Panc1 (cell line): ENCODE measurements around the gene KCNC3. TPM values are rescaled to one million over a fixed set of nuclear protein-coding genes. Genes with fewer than 3 reads are reported as not detected.

ENCODE experiments used
- ATAC-seq: fragments of 200-7000 bp; cut with Tn5 transposase; 2 replicates; pipeline ENCODE4 v1.9.1; 2020; ENCODE audit warnings: mild to moderate bottlenecking, moderate library complexity
- BruUV-seq: library from RNA; stranded (reverse); fragments of 400-500 nt; replicated peaks from 2 replicates; lab custom pipeline; 2021; lab: Mats Ljungman, UMichigan
- CTCF ChIA-PET: fragments of 300-600 bp; sonication (Branson Sonifier 250); formaldehyde crosslinking; loops from one replicate; lab custom pipeline; 2022; ENCODE audit warnings: antibody characterized with exemption; lab: Charles Lee
- POLR2A ChIA-PET: fragments of 300-600 bp; sonication (Branson Sonifier 250); formaldehyde crosslinking; loops from one replicate; lab custom pipeline; 2022; ENCODE audit warnings: antibody characterized with exemption; lab: Charles Lee
- DNase-seq: peaks from one replicate; pipeline ENCODE4 v3.0.0-alpha.2; 2010; ENCODE audit warnings: low read depth, low spot score
- H3K27ac ChIP-seq: 2 replicates; pipeline ENCODE4 v1.5.1; 2011; ENCODE audit warnings: mild to moderate bottlenecking, low read length, inconsistent platforms
- H3K27me3 ChIP-seq: fragments of 200-500 bp; sonication (Bioruptor generic); 2 replicates; pipeline ENCODE4 v1.6.0; 2014; ENCODE audit warnings: low read length, inconsistent platforms; ENCODE audit not compliant: control insufficient read depth, insufficient read depth
- H3K36me3 ChIP-seq: fragments of 200-500 bp; sonication (Bioruptor generic); 2 replicates; pipeline ENCODE4 v1.5.1; 2014; ENCODE audit warnings: inconsistent platforms, mild to moderate bottlenecking, low read length, moderate library complexity; ENCODE audit not compliant: control insufficient read depth, insufficient read depth
- H3K4me1 ChIP-seq: 2 replicates; pipeline ENCODE4 v1.5.1; 2011; ENCODE audit warnings: inconsistent platforms, mild to moderate bottlenecking, low read length, moderate library complexity; ENCODE audit not compliant: control insufficient read depth, insufficient read depth
- H3K4me3 ChIP-seq, 2 experiments: 2 replicates each; pipeline ENCODE4 v1.5.1; 2011 to 2012; ENCODE audit warnings: low read depth in 2 of 2, low read length in 2 of 2, mild to moderate bottlenecking in 2 of 2, inconsistent platforms in 1 of 2, moderate library complexity in 1 of 2
- H3K9me3 ChIP-seq: fragments of 200-500 bp; sonication (Bioruptor generic); 2 replicates; pipeline ENCODE4 v1.5.1; 2014; ENCODE audit warnings: low read depth, mild to moderate bottlenecking, inconsistent platforms, low read length, moderate library complexity; ENCODE audit not compliant: control insufficient read depth, insufficient read depth
- POLR2AphosphoS5 ChIP-seq: IDR thresholded peaks from 2 replicates; pipeline ENCODE4 v1.6.1; 2012; ENCODE audit warnings: mild to moderate bottlenecking, low read depth, low read length, moderate library complexity
- SIN3A ChIP-seq: IDR thresholded peaks from 2 replicates; pipeline ENCODE4 v1.6.1; 2012; ENCODE audit warnings: low read depth, mild to moderate bottlenecking, low read length, moderate library complexity, borderline replicate concordance; ENCODE audit not compliant: insufficient read depth
- TCF7L2 ChIP-seq: IDR thresholded peaks from 2 replicates; pipeline ENCODE4 v1.6.1; 2011; ENCODE audit warnings: mild to moderate bottlenecking, low read depth, low read length, inconsistent platforms
- in situ Hi-C: cut with HindIII; loops from 2 replicates; pipeline ENCODE4 v1.10.0; 2016; ENCODE audit warnings: low sequenced_read_pairs, low pct_unique_long_range_greater_than_20kb
- intact Hi-C: fragments of 100-400 bp; cut with micrococcal nuclease; formaldehyde crosslinking; loops from one replicate; pipeline ENCODE4 v1.10.0; 2022; ENCODE audit not compliant: unreplicated experiment
- total RNA-seq: library from RNA; stranded (reverse); gene quantifications from one replicate; pipeline ENCODE4 v1.2.1, GENCODE V29; 2021; ENCODE audit not compliant: unreplicated experiment
- TF ChIP-seq, protein P1 (sequence below): fragments of 450-650 bp; IDR thresholded peaks from 2 replicates; pipeline ENCODE4 v1.5.1; 2017; ENCODE audit warnings: mild to moderate bottlenecking
- TF ChIP-seq, protein P2 (sequence below), 2 experiments: IDR thresholded peaks; 2 replicates each; pipeline ENCODE4 v1.6.1; 2011 to 2012; ENCODE audit warnings: low read depth in 2 of 2, control low read depth in 1 of 2, low read length in 1 of 2, mild to moderate bottlenecking in 1 of 2, moderate library complexity in 1 of 2; ENCODE audit not compliant: insufficient read depth in 1 of 2

Gene KCNC3
- total RNA-seq, 1 experiment from 2014 or later = 10.8 TPM

DNA sequence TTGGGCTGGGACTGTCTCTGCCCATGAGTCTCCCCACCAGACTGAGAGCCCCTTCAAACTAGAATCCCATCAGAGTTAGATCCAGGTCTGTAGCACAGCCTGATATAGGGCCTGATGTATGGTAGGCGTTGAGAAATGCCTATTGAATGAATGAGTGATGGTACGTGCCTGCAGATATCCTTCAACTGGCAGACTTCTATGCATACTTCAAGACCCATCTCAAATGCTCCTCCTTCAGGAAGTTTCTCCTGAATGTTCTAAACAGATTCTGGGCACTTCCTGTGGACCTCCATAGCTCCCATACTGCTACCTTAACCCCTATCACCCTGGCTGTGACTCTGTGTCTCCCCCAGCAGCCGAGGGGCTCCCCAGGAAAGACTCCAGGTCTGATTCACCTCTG is 48.2 kb downstream of the KCNC3 start:
- intact Hi-C loops (no loop called here), in situ Hi-C loops (no loop called here)
- ChIA-PET CTCF (no interaction called here), POLR2A (no interaction called here)
- Histone ChIP-seq H3K27ac (no peak overlapping the region), H3K27me3 (no peaks in the 10 kb centered on the region), H3K4me3 (no peak overlapping the region), H3K36me3 (no peaks in the 10 kb centered on the region), H3K9me3 (peaks cover 7% of the 10 kb centered on the region; the same call in 1 of the 2 replicates), H3K4me1 (no peaks in the 10 kb centered on the region)
- ATAC-seq (no peak), DNase-seq (no peak)
- BruUV-seq = no TSS peak
- TF ChIP-seq, protein P1, sequence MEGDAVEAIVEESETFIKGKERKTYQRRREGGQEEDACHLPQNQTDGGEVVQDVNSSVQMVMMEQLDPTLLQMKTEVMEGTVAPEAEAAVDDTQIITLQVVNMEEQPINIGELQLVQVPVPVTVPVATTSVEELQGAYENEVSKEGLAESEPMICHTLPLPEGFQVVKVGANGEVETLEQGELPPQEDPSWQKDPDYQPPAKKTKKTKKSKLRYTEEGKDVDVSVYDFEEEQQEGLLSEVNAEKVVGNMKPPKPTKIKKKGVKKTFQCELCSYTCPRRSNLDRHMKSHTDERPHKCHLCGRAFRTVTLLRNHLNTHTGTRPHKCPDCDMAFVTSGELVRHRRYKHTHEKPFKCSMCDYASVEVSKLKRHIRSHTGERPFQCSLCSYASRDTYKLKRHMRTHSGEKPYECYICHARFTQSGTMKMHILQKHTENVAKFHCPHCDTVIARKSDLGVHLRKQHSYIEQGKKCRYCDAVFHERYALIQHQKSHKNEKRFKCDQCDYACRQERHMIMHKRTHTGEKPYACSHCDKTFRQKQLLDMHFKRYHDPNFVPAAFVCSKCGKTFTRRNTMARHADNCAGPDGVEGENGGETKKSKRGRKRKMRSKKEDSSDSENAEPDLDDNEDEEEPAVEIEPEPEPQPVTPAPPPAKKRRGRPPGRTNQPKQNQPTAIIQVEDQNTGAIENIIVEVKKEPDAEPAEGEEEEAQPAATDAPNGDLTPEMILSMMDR = no peak
- TF ChIP-seq TCF7L2 = no peak
- no peak for TF ChIP-seq SIN3A
- no peak for TF ChIP-seq POLR2AphosphoS5
- TF ChIP-seq, protein P2, sequence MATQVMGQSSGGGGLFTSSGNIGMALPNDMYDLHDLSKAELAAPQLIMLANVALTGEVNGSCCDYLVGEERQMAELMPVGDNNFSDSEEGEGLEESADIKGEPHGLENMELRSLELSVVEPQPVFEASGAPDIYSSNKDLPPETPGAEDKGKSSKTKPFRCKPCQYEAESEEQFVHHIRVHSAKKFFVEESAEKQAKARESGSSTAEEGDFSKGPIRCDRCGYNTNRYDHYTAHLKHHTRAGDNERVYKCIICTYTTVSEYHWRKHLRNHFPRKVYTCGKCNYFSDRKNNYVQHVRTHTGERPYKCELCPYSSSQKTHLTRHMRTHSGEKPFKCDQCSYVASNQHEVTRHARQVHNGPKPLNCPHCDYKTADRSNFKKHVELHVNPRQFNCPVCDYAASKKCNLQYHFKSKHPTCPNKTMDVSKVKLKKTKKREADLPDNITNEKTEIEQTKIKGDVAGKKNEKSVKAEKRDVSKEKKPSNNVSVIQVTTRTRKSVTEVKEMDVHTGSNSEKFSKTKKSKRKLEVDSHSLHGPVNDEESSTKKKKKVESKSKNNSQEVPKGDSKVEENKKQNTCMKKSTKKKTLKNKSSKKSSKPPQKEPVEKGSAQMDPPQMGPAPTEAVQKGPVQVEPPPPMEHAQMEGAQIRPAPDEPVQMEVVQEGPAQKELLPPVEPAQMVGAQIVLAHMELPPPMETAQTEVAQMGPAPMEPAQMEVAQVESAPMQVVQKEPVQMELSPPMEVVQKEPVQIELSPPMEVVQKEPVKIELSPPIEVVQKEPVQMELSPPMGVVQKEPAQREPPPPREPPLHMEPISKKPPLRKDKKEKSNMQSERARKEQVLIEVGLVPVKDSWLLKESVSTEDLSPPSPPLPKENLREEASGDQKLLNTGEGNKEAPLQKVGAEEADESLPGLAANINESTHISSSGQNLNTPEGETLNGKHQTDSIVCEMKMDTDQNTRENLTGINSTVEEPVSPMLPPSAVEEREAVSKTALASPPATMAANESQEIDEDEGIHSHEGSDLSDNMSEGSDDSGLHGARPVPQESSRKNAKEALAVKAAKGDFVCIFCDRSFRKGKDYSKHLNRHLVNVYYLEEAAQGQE (IDR thresholded peaks at IDR 0.05; ENCODE audit: insufficient read depth in 1 of 2, low read depth in 2 of 2, low read length in 1 of 2) = no peak

DNA sequence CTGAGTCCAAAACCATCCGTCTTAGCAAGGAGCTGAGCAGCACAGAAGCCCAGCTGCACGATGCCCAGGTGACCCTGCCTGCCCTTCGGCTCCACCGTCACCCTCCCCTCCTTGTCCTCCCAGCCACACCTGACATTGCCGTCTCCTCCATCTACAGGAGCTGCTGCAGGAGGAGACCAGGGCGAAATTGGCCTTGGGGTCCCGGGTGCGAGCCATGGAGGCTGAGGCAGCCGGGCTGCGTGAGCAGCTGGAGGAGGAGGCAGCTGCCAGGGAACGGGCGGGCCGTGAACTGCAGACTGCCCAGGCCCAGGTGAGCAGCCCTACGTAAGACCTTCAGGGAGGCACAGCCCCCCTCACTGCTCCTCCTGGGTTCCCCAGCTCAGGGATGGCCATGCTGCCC is 49.1 kb downstream of the KCNC3 start:
- POLR2A ChIA-PET = no interaction called here
- intact Hi-C loops (no loop called here), in situ Hi-C loops (no loop called here)
- Histone ChIP-seq H3K27ac (no peak overlapping the region), H3K27me3 (no peaks in the 10 kb centered on the region), H3K4me3 (no peak overlapping the region), H3K9me3 (no peaks in the 10 kb centered on the region), H3K4me1 (no peaks in the 10 kb centered on the region), H3K36me3 (no peaks in the 10 kb centered on the region)
- CTCF ChIA-PET = interaction anchor here (0.6 kb wide), 1 partner anchor 292 kb away, joined by 6 read pairs; no protein-coding TSS in a partner anchor
- no TSS peak for BruUV-seq
- ATAC-seq (no peak), DNase-seq (no peak)
- TF ChIP-seq TCF7L2 (no peak), POLR2AphosphoS5 (no peak), SIN3A (no peak)
- TF ChIP-seq, protein P1 = no peak
- TF ChIP-seq, protein P2 (IDR thresholded peaks at IDR 0.05; ENCODE audit: insufficient read depth in 1 of 2, low read depth in 2 of 2, low read length in 1 of 2) = no peak
